ENCODE results near the gene RPS25. TPM values are rescaled to one million over a fixed set of nuclear protein-coding genes. Genes with fewer than 3 reads are reported as not detected.

Gene RPS25
- total and polyA plus RNA-seq, 9 of the 15 experiments (the other 6 are each of a cell fraction or from before 2014, with no cell fraction given) = 1,553 to 5,486 (median 2,471) TPM

GRCh38 chr11:118996926-118997626, 21.1 kb downstream of the RPS25 start (continued):
- TF ChIP-seq MNT (conservative IDR thresholded peaks at IDR 0.05) (0 out of 4 replicates have a peak, but pooled peaks of 1 of the 2 experiments have one; percentile 8), COPS2 (conservative IDR thresholded peaks at IDR 0.05) (no peak), DNMT1 (IDR thresholded peaks at IDR 0.05) (no peak), PCBP1 (IDR thresholded peaks at IDR 0.05; ENCODE audit: low read depth, low read length, poor library complexity, severe bottlenecking) (no peak), GATA2 (CRISPR knock-in tag; IDR thresholded peaks at IDR 0.05) (no peak), TEAD2 (tag; IDR thresholded peaks at IDR 0.05) (no peak), SNIP1 (IDR thresholded peaks at IDR 0.05; ENCODE audit: low read depth) (no peak), MAZ (CRISPR knock-in tag; conservative IDR thresholded peaks at IDR 0.05 in 1 of 2, IDR thresholded peaks at IDR 0.05 in 1 of 2) (no peak), NR2F6 (CRISPR knock-in tag; IDR thresholded peaks at IDR 0.05) (no peak), HMBOX1 (IDR thresholded peaks at IDR 0.05) (no peak), RBM14 (IDR thresholded peaks at IDR 0.05; ENCODE audit: borderline replicate concordance, insufficient read depth, low read depth, low read length) (no peak), NR2C2 (CRISPR knock-in tag; IDR thresholded peaks at IDR 0.05) (no peak), NR2C2 (tag; IDR thresholded peaks at IDR 0.05) (no peak), RFX5 (IDR thresholded peaks at IDR 0.05; ENCODE audit: low read depth, low read length) (no peak), NR0B1 (IDR thresholded peaks at IDR 0.05; ENCODE audit: partially characterized antibody) (no peak)

Data from K562 (cell line).